Measurements from ENCODE around the gene DNAJA2.

GRCh38 chr16:46918905-46919792 lies 54.3 kb downstream of the DNAJA2 start:
- peak in 2 of 7 experiments; percentile 5 to 30 for TF ChIP-seq CTCF (IDR thresholded peaks at IDR 0.05)
- peak in 2 of 3 donors; percentile 6 to 12 for TF ChIP-seq POLR2A (IDR thresholded peaks at IDR 0.05)
